ENCODE measurements around the gene TEX12. TPM values are rescaled to one million over a fixed set of nuclear protein-coding genes. Genes with fewer than 3 reads are reported as not detected.
A peak's percentile ranks its signal among the peaks of the same experiment; 100 is the strongest.

The TEX12 gene
- total and polyA plus RNA-seq, 2 of the 4 experiments (the other 2 are of a cell fraction) = 0.12 TPM; not detected in 1

DNA sequence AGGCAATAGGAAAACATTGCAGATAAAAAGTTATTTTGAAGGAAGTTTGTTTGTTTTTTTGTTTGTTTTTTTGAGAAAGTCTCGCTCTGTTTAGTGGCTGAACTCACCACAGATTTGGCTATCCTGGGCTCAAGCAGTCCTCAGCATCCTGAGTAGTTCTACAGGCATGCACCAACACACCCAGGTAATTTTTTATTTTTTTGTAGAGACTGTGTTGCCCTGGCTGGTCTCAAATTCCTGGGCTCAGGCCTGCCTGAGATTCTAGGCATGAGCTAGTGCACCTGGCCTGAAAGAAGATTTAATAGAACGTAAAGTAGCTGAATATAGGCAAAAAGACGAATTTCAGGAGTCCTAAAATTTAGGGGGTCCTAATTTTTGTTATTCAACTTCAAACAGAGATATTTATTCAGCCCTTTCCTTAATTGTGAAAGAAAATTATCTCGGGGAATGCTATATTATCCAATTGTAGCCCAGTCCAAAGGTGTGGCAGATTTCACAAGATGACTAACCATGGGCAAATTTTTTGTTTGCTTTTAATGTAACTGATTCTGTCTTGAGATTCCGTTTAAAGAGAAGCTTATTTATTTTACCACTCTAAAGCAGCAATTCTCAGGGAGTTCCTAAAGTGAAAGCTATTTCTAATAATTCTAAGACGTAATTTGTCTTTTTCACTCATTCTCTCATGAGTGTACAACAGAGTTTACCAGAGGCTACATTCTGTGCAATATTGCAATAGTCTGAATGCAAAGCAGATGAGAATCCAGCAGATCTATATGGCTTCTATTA, 4.2 kb upstream of the TEX12 start:
- Histone ChIP-seq H3K4me1 (ENCODE audit: control insufficient read depth, insufficient read depth, low read length) (peaks cover 7% of the 10 kb centered on the region), H4K8ac (ENCODE audit: low read depth in 2 of 2, low read length in 2 of 2) (no peak overlapping the region), H3K9me3 (ENCODE audit: control insufficient read depth, insufficient read depth, low read length) (no peaks in the 10 kb centered on the region), H3K18ac (ENCODE audit: low read depth, low read length) (no peak overlapping the region), H3K56ac (ENCODE audit: extremely low read depth, insufficient read depth, low read length) (no peak overlapping the region), H3K23ac (ENCODE audit: low read depth, low read length) (no peak overlapping the region), H3K36me3 (ENCODE audit: control insufficient read depth, insufficient read depth, low read length) (no peaks in the 10 kb centered on the region), H4K91ac (ENCODE audit: insufficient read depth, low read depth, low read length) (no peak overlapping the region), H3K9me1 (ENCODE audit: insufficient read depth, low read length) (0 out of 2 replicates have a peak, but pooled peaks cover 3% of the 10 kb centered on the region), H2BK15ac (ENCODE audit: low read depth, low read length) (no peak overlapping the region), H3K14ac (replicated peaks; ENCODE audit: low read depth, low read length) (no peak overlapping the region), H3K27me3 (ENCODE audit: control insufficient read depth, insufficient read depth, low read length) (no peaks in the 10 kb centered on the region), H3K27ac (ENCODE audit: insufficient read depth, low read length) (no peak overlapping the region), H2AK5ac (ENCODE audit: low read depth, low read length) (no peak overlapping the region), H4K20me1 (ENCODE audit: insufficient read depth, low read length) (no peaks in the 10 kb centered on the region), H2BK5ac (ENCODE audit: low read depth, low read length, poor library complexity, severe bottlenecking) (no peak overlapping the region), H3K79me1 (ENCODE audit: low read depth in 1 of 2, low read length in 2 of 2) (no peaks in the 10 kb centered on the region), H2AFZ (replicated peaks; ENCODE audit: low read length, poor library complexity) (no peak overlapping the region), H4K5ac (ENCODE audit: low read depth, low read length) (no peak overlapping the region), H3K4me2 (ENCODE audit: low read depth, low read length) (peak overlapping the region; percentile 54; the same call in 1 of the 2 replicates), H3K4me3 (ENCODE audit: insufficient read depth, low read depth, low read length) (no peak overlapping the region), H2BK20ac (ENCODE audit: low read depth, low read length) (no peak overlapping the region), H3K9ac (ENCODE audit: low read depth, low read length) (no peak overlapping the region), H3K4ac (ENCODE audit: low read depth, low read length) (no peak overlapping the region), H2BK120ac (ENCODE audit: low read depth, low read length) (no peak overlapping the region; the same call in 1 of the 2 replicates), H2AK9ac (replicated peaks; ENCODE audit: low read depth, low read length, poor library complexity) (no peak overlapping the region)
- ATAC-seq (ENCODE audit: low read depth) (peak; percentile 64), DNase-seq (peak; percentile 42)
- CTCF ChIA-PET = interaction anchor here (0.6 to 1.4 kb wide), 3 partner anchors 12 to 178 kb away, joined by 3 to 4 read pairs (median 3); partner anchors contain the start of gene BCO2
- dilution Hi-C loops (cut with HindIII; ENCODE audit: low sequenced_read_pairs, unreplicated experiment) = no loop called here
- intact Hi-C loops (cut with micrococcal nuclease) = no loop called here
- no TSS peak for BruUV-seq (replicated peaks)
- in situ Hi-C loops (cut with MboI; ENCODE audit: low sequenced_read_pairs) = no loop called here
- no CpG with 5 or more reads among the region's 6 CpGs for WGBS, 2 experiments (ENCODE audit: extremely low coverage in 2 of 2, insufficient read length in 1 of 2)
- POLR2A ChIA-PET (ENCODE audit: unreplicated experiment) = no interaction called here
- TF ChIP-seq RCOR1 (IDR thresholded peaks at IDR 0.05; ENCODE audit: insufficient replicate concordance, low read length) = no peak
- no peak for TF ChIP-seq FOS (IDR thresholded peaks at IDR 0.05; ENCODE audit: low read depth, low read length)
- no peak for TF ChIP-seq BHLHE40 (IDR thresholded peaks at IDR 0.05; ENCODE audit: low read depth, low read length)
- no peak for TF ChIP-seq SMC3 (IDR thresholded peaks at IDR 0.05; ENCODE audit: low read depth, low read length)
- no peak for TF ChIP-seq MAFK (IDR thresholded peaks at IDR 0.05; ENCODE audit: low read depth, low read length)
- TF ChIP-seq, protein P1, sequence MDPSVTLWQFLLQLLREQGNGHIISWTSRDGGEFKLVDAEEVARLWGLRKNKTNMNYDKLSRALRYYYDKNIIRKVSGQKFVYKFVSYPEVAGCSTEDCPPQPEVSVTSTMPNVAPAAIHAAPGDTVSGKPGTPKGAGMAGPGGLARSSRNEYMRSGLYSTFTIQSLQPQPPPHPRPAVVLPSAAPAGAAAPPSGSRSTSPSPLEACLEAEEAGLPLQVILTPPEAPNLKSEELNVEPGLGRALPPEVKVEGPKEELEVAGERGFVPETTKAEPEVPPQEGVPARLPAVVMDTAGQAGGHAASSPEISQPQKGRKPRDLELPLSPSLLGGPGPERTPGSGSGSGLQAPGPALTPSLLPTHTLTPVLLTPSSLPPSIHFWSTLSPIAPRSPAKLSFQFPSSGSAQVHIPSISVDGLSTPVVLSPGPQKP (IDR thresholded peaks at IDR 0.05; ENCODE audit: borderline replicate concordance, low read depth, low read length) = no peak
- no peak for TF ChIP-seq RFX5 (IDR thresholded peaks at IDR 0.05; ENCODE audit: low read depth, low read length)
- TF ChIP-seq MAZ (IDR thresholded peaks at IDR 0.05; ENCODE audit: borderline replicate concordance, low read depth, low read length) = no peak
- TF ChIP-seq MXI1 (IDR thresholded peaks at IDR 0.05; ENCODE audit: borderline replicate concordance, low read depth, low read length) = no peak
- no peak for TF ChIP-seq POLR2A (IDR thresholded peaks at IDR 0.05; ENCODE audit: low read depth, low read length)
- no peak for TF ChIP-seq NFE2L2 (IDR thresholded peaks at IDR 0.05; ENCODE audit: low read depth, low read length)
- no peak for TF ChIP-seq CHD1 (IDR thresholded peaks at IDR 0.05; ENCODE audit: low read depth, low read length)
- TF ChIP-seq, protein P2, sequence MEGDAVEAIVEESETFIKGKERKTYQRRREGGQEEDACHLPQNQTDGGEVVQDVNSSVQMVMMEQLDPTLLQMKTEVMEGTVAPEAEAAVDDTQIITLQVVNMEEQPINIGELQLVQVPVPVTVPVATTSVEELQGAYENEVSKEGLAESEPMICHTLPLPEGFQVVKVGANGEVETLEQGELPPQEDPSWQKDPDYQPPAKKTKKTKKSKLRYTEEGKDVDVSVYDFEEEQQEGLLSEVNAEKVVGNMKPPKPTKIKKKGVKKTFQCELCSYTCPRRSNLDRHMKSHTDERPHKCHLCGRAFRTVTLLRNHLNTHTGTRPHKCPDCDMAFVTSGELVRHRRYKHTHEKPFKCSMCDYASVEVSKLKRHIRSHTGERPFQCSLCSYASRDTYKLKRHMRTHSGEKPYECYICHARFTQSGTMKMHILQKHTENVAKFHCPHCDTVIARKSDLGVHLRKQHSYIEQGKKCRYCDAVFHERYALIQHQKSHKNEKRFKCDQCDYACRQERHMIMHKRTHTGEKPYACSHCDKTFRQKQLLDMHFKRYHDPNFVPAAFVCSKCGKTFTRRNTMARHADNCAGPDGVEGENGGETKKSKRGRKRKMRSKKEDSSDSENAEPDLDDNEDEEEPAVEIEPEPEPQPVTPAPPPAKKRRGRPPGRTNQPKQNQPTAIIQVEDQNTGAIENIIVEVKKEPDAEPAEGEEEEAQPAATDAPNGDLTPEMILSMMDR (conservative IDR thresholded peaks at IDR 0.05; ENCODE audit: low read depth, low read length) = no peak
- no peak for TF ChIP-seq CEBPB (IDR thresholded peaks at IDR 0.05; ENCODE audit: low read depth, low read length)
- TF ChIP-seq RAD21 (IDR thresholded peaks at IDR 0.05; ENCODE audit: low read length) = no peak

Measured in IMR-90 (cell line).